ENCODE measurements around the gene RAB17. TPM values are rescaled to one million over a fixed set of nuclear protein-coding genes. Genes with fewer than 3 reads are reported as not detected.

RAB17 gene
- total and polyA plus RNA-seq, 2 of the 8 experiments (the other 6 are each of a cell fraction or from before 2014, with no cell fraction given) = 42.6 to 83.4 TPM

- no peak overlapping the region for H3K14ac ChIP-seq (ENCODE audit: insufficient read length)
- no peaks in the 10 kb centered on the region for H3K79me2 ChIP-seq (ENCODE audit: control insufficient read depth in 1 of 2, insufficient read depth in 2 of 2, low read length in 2 of 2)
- no peak overlapping the region for H2BK12ac ChIP-seq (ENCODE audit: low read depth, low read length)
- no peaks in the 10 kb centered on the region; the same call in 1 of the 2 replicates for H3K79me1 ChIP-seq (ENCODE audit: low read depth, low read length)
- no peak overlapping the region for H2BK15ac ChIP-seq (ENCODE audit: low read length)
- H3K9me3 ChIP-seq (ENCODE audit: insufficient read depth in 2 of 2, low read depth in 1 of 2, low read length in 1 of 2) = peaks cover 9 to 11% of the 10 kb centered on the region in 2 experiments; a peak in 2 of 4 replicates
- H2AFZ ChIP-seq (ENCODE audit: low read length) = no peak overlapping the region
- no peak overlapping the region for H3K4me3 ChIP-seq (ENCODE audit: extremely low read depth in 1 of 4, insufficient read depth in 2 of 4, low read depth in 3 of 4, low read length in 4 of 4)
- no peak overlapping the region for H4K91ac ChIP-seq (replicated peaks; ENCODE audit: insufficient read length, low read length)
- H3K9ac ChIP-seq (replicated peaks in 1 of 4; ENCODE audit: extremely low read depth in 1 of 4, low read depth in 3 of 4, low read length in 3 of 4) = no peak overlapping the region
- TF ChIP-seq TCF12 (IDR thresholded peaks at IDR 0.05; ENCODE audit: low read depth, low read length) (no peak), RNF2 (IDR thresholded peaks at IDR 0.05; ENCODE audit: borderline replicate concordance, low read depth, low read length, missing control alignments, poor library complexity, severe bottlenecking) (no peak), EGR1 (IDR thresholded peaks at IDR 0.05; ENCODE audit: borderline replicate concordance, low read depth, low read length) (no peak)
- DNase-seq (ENCODE audit: low read depth in 1 of 2, low spot score in 2 of 2) = no peak
- no peak overlapping the region for H3K4me2 ChIP-seq (ENCODE audit: insufficient read depth in 1 of 2, low read depth in 2 of 2, low read length in 2 of 2)
- no peaks in the 10 kb centered on the region for H3K23me2 ChIP-seq (ENCODE audit: low read depth, low read length)
- H3K23ac ChIP-seq (ENCODE audit: insufficient read length) = no peak overlapping the region
- no peaks in the 10 kb centered on the region; a peak in 1 of 7 replicates for H3K27me3 ChIP-seq (replicated peaks in 1 of 4; ENCODE audit: control insufficient read depth in 3 of 4, extremely low read depth in 1 of 4, insufficient read depth in 3 of 4, low read length in 3 of 4)
- H2BK5ac ChIP-seq (ENCODE audit: low read depth, low read length) = no peak overlapping the region
- no peak overlapping the region for H2BK20ac ChIP-seq (ENCODE audit: low read length)
- ChIA-PET POLR2A (ENCODE audit: partially characterized antibody) (interaction anchor here (0.9 to 1.3 kb wide), 3 partner anchors 9 to 74 kb away, joined by 3 read pairs; no protein-coding TSS in a partner anchor), CTCF (ENCODE audit: partially characterized antibody) (interaction anchor here (0.9 to 5.5 kb wide), 10 partner anchors 8 to 128 kb away, joined by 3 to 32 read pairs (median 6); partner anchors contain the start of gene PRLH)
- H4K8ac ChIP-seq (ENCODE audit: extremely low read depth, insufficient read depth, low read length) = no peak overlapping the region
- peaks cover 2 to 20% (median 9%) of the 10 kb centered on the region in 4 experiments; a peak in 6 of 8 replicates for H3K36me3 ChIP-seq (ENCODE audit: control insufficient read depth in 2 of 4, insufficient read depth in 4 of 4, low read length in 3 of 4)
- H3K18ac ChIP-seq (ENCODE audit: extremely low read depth, low read length) = no peak overlapping the region
- no peak overlapping the region for H3K56ac ChIP-seq (replicated peaks; ENCODE audit: insufficient read length, low read depth, low read length)
- H3K4ac ChIP-seq (replicated peaks; ENCODE audit: insufficient read length, low read depth, low read length) = no peak overlapping the region
- no peak overlapping the region for H2AK5ac ChIP-seq (ENCODE audit: low read depth, low read length)
- no peak overlapping the region for H4K5ac ChIP-seq (ENCODE audit: insufficient read length, low read depth, low read length)
- FAIRE-seq = no peak
- WGBS, 2 experiments (ENCODE audit: extremely low coverage in 1 of 2, insufficient coverage in 1 of 2, insufficient read length in 1 of 2, insufficient replicate concordance in 2 of 2, low coverage in 1 of 2, low lambda C conversion rate in 2 of 2, missing lambda C conversion rate in 1 of 2) = 87% methylated on average over 8 of the region's 8 CpGs; no CpG with 5 or more reads in 1 of the 2 experiments
- no peaks in the 10 kb centered on the region for H4K20me1 ChIP-seq (replicated peaks in 1 of 2; ENCODE audit: control insufficient read depth in 1 of 2, insufficient read depth in 2 of 2, low read length in 2 of 2)
- no peak overlapping the region for H3K27ac ChIP-seq (ENCODE audit: low read depth, low read length)
- no peaks in the 10 kb centered on the region for H3K4me1 ChIP-seq (replicated peaks in 1 of 4; ENCODE audit: control insufficient read depth in 3 of 4, insufficient read depth in 4 of 4, low read length in 3 of 4)
- no peak overlapping the region for H2BK120ac ChIP-seq (replicated peaks; ENCODE audit: low read depth, low read length)
Observed at GRCh38 chr2:237549216-237549615, 41.3 kb downstream of the RAB17 start.

Data from H1 (cell line).